HS-27A (cell line): ENCODE measurements around the gene VAV2.

Experiments
- DNase-seq: peaks from one replicate; pipeline ENCODE4 v3.0.0-alpha.2; 2012; ENCODE audit warnings: low read depth, missing footprints

Gene VAV2, protein sequence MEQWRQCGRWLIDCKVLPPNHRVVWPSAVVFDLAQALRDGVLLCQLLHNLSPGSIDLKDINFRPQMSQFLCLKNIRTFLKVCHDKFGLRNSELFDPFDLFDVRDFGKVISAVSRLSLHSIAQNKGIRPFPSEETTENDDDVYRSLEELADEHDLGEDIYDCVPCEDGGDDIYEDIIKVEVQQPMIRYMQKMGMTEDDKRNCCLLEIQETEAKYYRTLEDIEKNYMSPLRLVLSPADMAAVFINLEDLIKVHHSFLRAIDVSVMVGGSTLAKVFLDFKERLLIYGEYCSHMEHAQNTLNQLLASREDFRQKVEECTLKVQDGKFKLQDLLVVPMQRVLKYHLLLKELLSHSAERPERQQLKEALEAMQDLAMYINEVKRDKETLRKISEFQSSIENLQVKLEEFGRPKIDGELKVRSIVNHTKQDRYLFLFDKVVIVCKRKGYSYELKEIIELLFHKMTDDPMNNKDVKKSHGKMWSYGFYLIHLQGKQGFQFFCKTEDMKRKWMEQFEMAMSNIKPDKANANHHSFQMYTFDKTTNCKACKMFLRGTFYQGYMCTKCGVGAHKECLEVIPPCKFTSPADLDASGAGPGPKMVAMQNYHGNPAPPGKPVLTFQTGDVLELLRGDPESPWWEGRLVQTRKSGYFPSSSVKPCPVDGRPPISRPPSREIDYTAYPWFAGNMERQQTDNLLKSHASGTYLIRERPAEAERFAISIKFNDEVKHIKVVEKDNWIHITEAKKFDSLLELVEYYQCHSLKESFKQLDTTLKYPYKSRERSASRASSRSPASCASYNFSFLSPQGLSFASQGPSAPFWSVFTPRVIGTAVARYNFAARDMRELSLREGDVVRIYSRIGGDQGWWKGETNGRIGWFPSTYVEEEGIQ

DNA sequence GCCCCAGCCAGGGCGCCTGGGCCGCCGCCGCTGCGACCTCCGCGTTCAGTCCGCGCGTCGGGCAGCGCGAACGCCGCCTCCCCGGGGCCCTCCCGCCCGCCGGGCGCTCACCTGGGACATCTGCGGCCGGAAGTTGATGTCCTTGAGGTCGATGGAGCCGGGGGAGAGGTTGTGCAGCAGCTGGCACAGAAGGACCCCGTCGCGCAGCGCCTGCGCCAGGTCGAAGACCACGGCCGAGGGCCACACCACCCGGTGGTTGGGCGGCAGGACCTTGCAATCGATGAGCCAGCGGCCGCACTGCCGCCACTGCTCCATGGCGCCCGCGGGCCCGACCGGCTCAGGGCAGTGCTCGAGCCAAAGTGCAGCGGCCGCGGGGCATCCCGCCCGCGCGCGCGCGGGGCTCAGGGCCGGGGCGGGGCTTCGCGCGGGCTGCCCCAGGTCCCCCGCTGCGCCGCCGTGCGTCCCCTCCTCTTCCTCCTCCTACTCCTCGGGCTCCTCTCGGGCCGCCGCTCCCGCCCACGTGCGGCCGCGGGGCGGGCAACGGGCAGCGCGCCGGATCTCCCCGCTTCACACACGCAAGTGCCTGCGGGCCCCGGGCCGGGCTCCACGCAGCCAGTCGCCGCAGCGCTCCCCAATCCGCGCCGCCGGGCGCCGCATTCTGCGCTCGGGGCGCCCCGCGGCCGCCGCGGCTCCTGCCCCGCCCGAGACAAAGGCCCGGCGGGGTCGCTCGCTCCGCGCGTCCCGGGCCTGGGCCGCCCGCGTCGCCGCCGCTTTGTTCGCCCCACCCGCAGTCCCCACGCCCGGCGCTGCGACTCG is at the start of gene VAV2:
VAV2 (minus strand) TSS at position 361 of the 816 bp plus-strand sequence; CDS start at position 315, 46 bp downstream.
- no peak for DNase-seq

GRCh38 chr9:134041649-134041962 is 49.5 kb upstream of the VAV2 start:
- no peak for DNase-seq

- DNase-seq: no peak
These were observed 48.9 kb upstream of the VAV2 start for GRCh38 chr9:134040781-134041648.

GRCh38 chr9:134040176-134040565 is 48.0 kb upstream of the VAV2 start:
- no peak for DNase-seq

GRCh38 chr9:134039386-134040175 is 47.5 kb upstream of the VAV2 start:
- DNase-seq: no peak

GRCh38 chr9:134037641-134038040 is 45.5 kb upstream of the VAV2 start:
- DNase-seq: no peak

DNA sequence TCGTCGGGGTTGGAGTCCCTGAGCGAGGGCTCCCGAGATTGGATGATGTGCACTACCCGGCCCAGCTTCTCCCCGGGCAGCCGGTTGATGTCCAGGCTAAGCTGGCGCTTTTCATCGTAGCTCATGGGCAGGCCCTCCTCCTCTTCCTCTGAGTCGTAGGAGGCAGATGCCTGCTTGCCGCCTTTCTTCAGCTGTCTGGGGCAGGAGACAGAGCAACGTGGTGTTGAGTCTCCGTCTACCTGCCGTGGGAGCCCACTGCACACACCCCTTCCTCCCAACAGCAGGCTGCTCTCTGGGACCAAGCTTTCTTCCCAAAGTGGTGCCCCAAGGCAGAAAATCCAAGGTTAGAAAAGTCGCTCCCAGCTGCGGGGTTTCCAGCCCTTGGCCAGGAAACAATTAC is 44.0 kb upstream of the VAV2 start:
- DNase-seq: no peak

DNA sequence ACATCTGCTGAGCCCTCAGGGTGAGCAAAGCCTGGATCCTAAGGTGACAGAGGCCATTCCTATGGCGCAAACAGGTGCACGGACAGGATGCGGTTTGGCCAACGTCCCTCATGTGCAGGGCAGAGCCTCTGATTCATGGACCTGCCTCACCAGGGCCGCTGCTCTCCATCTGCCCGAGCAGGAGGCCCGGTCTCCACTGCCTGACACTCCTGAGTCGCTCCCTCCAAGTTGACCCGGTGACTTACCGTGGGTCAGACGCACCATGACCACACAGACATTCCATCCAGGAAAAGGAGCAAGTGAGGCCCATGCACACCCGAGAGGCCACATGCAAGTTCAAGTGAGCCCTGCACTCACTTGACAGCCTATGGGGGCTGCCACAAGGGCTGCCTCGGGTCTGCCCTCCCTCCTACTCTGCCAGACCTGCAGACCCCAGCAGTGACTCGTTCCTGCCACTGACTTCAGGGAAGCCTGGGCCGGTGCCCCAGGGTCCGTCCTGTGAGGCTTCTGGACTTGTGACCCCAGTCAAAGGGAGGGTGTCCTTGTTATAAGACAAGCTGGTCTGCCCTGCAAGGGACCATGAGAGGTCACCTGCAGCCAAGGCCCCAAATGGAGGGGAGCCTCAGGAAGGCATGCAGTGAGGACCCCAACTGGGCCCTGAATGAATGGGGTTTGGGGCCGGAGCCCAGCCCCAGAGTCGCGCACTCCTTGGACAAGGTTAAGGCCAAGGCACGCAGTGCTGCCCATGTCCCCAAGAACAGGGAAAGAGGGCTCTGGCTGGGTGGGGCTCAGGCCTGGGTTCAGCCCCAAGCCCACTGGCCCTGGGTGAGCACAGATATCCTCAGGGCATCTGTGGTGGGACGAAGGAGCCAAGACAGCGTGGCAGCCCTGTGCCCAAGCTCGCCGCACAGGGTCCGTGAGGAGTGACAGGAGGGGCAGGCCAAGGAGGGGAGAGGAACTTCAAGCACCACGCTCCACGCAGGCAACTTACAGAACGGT is 43.2 kb upstream of the VAV2 start:
- no peak for DNase-seq

GRCh38 chr9:134034215-134035040 is 42.3 kb upstream of the VAV2 start:
- no peak for DNase-seq

DNA sequence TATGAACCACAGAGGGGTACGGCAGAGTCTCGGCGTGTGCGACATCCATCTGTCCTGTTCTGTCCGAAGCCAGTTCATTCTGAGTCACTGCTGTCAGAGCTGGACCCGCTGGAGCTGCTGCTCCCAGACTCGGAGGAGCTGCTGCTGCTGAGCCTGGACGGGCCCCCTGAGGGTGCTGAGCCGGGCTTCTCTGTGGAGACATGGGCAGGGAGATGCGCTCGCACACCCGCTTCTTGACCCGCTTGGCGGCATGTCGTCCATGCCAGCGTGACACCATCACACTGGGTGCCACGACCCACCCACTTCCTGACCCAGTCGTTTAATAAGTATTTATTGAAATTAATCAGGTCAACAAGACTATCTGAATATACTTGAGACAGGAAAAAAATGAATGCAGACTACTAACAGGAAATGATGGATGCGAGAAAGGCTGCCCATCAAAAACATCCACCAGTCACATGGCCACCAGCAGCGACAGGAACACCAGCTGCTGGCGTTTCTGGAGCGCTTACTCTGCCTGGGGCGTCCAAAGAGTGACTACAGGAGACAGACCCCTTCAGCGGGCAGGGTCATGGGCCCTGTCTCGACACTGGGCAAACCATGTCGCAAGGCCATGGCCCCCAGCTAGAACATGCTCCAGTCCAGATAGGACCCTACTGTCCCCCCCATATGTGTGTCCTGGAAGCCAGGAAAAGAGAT is 41.5 kb upstream of the VAV2 start:
- DNase-seq: no peak

DNA sequence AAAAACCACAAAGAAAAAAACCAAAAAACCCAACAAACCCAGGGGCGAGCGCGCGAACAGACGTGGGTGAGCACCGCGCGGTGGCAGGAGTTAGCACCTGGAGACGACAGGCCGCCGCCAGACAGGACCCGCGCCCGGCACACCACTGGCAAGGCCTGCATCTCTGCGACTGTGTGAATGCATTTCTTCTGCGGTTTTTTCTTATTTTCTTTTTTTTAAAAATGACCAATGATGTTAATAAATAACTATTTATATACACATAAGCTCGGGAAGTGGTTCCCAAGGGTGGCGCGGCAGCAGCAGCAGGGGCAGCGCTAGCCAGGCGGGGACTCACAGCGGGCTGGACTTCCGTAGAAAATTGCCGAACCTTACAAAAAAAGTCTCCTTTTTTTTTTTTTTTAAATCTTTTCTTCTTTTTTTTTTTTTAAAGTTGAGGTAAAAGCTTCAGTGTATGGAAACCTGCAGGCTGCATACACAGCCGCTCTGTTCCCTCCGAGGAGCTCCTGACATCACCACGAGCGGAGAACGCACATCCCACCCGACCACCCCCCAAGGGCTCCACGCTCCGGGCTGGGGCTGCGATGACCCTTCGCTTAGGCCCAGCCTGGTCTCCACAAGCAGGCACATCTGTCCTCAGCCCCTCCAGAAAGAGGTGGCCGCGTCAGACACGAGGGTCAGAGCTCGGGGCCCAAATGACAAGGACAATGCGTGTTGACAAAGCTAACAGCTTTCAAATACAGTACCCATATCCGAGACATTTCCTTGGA is 40.5 kb upstream of the VAV2 start:
- DNase-seq: no peak

GRCh38 chr9:134031783-134032182 is 39.7 kb upstream of the VAV2 start:
- DNase-seq: no peak

DNA sequence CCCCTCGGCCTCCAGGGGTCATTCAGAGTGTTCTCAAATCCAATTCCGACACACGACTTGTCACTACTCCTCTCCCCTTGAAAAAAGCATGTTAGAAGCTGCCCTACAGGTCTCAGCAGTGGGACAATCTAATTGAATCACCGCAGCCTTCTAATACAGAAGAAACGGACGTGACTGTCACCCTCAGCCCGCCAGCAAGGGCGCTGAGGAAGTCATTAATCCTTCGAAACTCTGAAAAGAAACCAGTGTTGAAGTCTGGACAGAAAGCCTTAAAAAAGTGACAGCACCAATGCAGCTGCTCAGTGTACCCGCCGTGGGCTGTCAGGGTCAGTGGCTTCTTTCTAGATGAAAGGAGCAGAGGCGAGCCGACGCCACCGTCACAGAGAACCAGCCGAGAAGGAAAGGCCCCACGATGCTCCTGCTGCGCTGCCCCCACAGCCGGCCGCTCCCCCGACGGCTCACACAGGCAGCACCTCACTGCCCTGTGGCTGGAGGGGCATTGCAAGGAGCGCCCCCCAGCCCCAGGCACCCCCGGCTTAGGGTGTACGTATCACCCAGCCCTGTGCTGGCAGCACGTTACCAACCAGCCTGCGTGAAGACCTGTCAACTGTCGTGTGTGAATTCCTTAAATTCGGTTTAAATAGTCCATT is 38.8 kb upstream of the VAV2 start:
- DNase-seq: no peak

DNA sequence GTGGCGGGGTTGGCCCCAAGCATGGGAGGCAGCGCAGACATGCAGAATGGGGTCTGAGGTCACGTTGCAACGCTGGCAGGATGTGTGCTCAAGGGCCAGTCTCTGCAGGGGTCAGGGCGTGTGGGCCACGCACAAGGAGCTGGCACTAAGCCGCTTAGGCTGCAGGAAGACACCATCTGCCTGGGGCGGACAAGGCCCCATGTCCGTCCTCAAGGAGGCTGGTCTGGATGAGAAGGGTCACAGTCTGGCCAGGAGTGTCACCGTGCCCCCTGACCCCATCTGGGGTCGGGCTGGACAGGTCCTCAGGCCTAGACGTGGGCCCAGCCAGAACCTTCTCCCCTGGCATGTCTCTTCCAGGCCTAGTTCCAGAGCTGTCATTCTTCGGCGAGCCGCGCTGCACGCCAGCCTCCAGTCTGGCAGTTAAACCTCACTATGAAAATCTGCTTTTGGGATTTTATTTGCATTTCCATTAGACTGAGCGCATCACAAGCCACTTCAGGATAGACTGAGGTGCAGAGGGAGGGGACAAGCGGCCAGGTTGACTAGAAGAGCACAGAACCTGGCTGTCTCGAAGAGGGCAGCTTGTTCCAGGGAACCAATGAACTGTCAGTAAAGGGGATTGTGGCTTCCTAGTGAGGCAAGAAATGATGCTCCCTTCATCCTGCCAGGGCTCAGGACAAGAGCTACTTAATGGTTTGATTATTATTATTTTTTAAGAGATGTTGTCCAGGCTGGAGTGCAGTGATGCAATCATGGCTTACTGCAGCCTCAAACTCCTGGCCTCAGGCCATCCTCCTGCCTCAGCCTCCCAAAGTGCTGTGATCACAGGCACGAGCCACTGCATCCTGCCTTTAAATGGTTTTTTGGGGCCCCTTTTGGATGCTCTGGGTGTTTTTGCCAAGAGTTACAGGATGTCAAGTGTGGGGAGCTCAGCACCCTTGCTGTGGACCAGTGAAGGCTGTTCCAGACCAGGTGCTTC is 37.4 kb upstream of the VAV2 start:
- no peak for DNase-seq

DNA sequence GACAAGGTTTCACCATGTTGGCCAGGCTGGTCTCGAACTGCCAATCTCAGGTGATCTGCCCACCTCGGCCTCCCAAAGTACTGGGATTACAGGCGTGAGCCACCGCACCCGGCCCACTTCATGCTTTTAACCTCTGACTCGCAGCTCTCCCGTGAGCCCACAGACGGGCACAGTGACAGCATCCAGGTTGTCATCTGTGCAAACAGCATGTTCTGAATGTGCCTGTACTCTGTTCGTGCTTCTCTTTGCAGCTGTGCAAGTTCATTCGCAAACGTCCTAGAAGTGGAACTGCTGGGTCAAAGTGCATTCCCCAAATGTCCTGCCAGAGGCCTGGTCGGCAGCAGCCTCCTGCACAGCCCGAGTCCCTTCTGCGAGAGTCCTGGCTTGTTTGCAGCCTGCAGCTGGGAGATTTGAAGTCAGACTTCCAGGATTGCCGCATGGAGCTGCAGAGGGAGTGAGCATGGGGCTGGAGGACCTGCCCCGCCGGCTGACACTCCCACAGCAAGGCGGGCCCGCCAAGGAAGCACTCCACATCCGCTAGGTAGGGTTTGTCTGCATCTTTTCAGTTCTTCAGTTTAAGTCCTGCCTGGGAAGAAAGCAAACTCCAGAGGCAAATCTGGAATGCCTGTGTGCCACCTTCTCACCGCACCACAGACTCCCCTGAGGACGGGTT is 36.6 kb upstream of the VAV2 start:
- no peak for DNase-seq
